Muscle of leg (tissue), 11 donors: ENCODE data around the gene CECR2. TPM values are rescaled to one million over a fixed set of nuclear protein-coding genes. Genes with fewer than 3 reads are reported as not detected.

Source experiments
- DNase-seq: peaks from one replicate; pipeline ENCODE4 v3.0.0; 2013
- H3K27ac ChIP-seq: one replicate; pipeline ENCODE4 v1.5.1; 2013; ENCODE audit warnings: mild to moderate bottlenecking, low read length, control low read depth
- H3K27me3 ChIP-seq: one replicate; pipeline ENCODE4 v1.6.1; 2013; ENCODE audit warnings: low read length; ENCODE audit not compliant: control insufficient read depth, insufficient read depth
- H3K36me3 ChIP-seq: one replicate; pipeline ENCODE4 v1.6.1; 2013; ENCODE audit warnings: low read length; ENCODE audit not compliant: control insufficient read depth, insufficient read depth
- H3K4me1 ChIP-seq: one replicate; pipeline ENCODE4 v1.6.1; 2013; ENCODE audit warnings: low read length; ENCODE audit not compliant: control insufficient read depth, insufficient read depth
- H3K4me3 ChIP-seq: one replicate; pipeline ENCODE4 v1.5.1; 2013; ENCODE audit warnings: low read length, control low read depth
- H3K9me3 ChIP-seq: replicated peaks from 2 replicates; pipeline ENCODE4 v1.6.1; 2013; ENCODE audit warnings: low read depth, low read length; ENCODE audit not compliant: control insufficient read depth
- WGBS: methylation state at CpG from one replicate; pipeline ENCODE4 v1.1.5; 2013; ENCODE audit warnings: missing lambda C conversion rate; ENCODE audit not compliant: insufficient coverage; 5-methylcytosine and 5-hydroxymethylcytosine counted together
- polyA plus RNA-seq, 8 donors: library from polyadenylated mRNA; unstranded; fragments of 120-200 nt; gene quantifications; one replicate each; pipeline versions ENCODE4 v1.2.1 to v1.2.3, GENCODE V29; 2013; ENCODE audit warnings: inconsistent platforms in 1 of 8, low replicate concordance in 1 of 8; ENCODE audit not compliant: insufficient read length in 8 of 8, insufficient read depth in 1 of 8
- total RNA-seq: library from RNA; stranded (reverse); fragments of 120-200 nt; gene quantifications from one replicate; pipeline ENCODE4 v1.2.4, GENCODE V29; 2013

The CECR2 gene
- total and polyA plus RNA-seq, 9 donors: 10.3 to 26.8 (median 15.8) TPM

GRCh38 chr22:17475318-17476230 is 106.3 kb downstream of the CECR2 start:
- peaks cover 6% of the 10 kb centered on the region for H3K36me3 ChIP-seq
- H3K27ac ChIP-seq: no peak overlapping the region
- 88% methylated on average over 7 of the region's 12 CpGs for WGBS
- H3K27me3 ChIP-seq: no peaks in the 10 kb centered on the region
- DNase-seq: no peak
- no peaks in the 10 kb centered on the region for H3K9me3 ChIP-seq
- H3K4me1 ChIP-seq: peaks cover 13% of the 10 kb centered on the region
- H3K4me3 ChIP-seq: no peak overlapping the region

GRCh38 chr22:17476838-17477237 is 107.6 kb downstream of the CECR2 start:
- no CpG with 5 or more reads among the region's 5 CpGs for WGBS
- H3K9me3 ChIP-seq: no peaks in the 10 kb centered on the region

DNA sequence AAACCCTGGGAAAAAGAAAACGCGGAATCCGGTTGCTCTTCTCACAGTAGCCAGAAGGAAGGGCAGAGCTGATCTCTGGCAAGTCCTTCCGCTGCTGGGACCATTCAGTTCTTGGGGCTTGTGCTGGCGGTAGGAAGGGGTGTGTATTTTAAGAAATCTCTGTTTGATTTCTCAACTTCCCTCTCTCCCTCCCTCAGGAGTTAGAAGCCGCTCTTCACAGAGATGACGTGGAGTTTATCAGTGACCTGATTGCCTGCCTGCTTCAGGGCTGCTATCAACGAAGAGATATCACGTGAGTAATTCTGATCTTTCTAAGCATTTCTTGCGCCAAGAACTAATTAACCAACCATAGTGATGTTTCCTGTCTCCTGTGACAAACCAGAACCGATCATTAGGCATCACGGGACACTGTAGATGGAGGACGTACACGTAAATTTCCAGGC is 108.2 kb downstream of the CECR2 start:
- no peak overlapping the region for H3K4me3 ChIP-seq
- DNase-seq: no peak
- H3K9me3 ChIP-seq: no peaks in the 10 kb centered on the region
- no peaks in the 10 kb centered on the region for H3K27me3 ChIP-seq
- WGBS: 57% methylated on average over 6 of the region's 14 CpGs
- H3K27ac ChIP-seq: no peak overlapping the region
- peaks cover 6% of the 10 kb centered on the region for H3K36me3 ChIP-seq
- H3K4me1 ChIP-seq: peaks cover 6% of the 10 kb centered on the region

More at GRCh38 chr22:17476838-17477237, 107.6 kb downstream of the CECR2 start:
- Histone ChIP-seq H3K4me1 (peaks cover 8% of the 10 kb centered on the region), H3K27me3 (no peaks in the 10 kb centered on the region), H3K4me3 (no peak overlapping the region), H3K36me3 (peaks cover 6% of the 10 kb centered on the region), H3K27ac (no peak overlapping the region)
- DNase-seq: no peak

GRCh38 chr22:17479135-17479534 is 109.9 kb downstream of the CECR2 start:
- Histone ChIP-seq H3K4me3 (no peak overlapping the region), H3K27me3 (no peaks in the 10 kb centered on the region), H3K9me3 (no peaks in the 10 kb centered on the region), H3K36me3 (peaks cover 6% of the 10 kb centered on the region), H3K4me1 (peaks cover 2% of the 10 kb centered on the region), H3K27ac (no peak overlapping the region)
- DNase-seq: no peak
- no CpG with 5 or more reads among the region's 2 CpGs for WGBS

DNA sequence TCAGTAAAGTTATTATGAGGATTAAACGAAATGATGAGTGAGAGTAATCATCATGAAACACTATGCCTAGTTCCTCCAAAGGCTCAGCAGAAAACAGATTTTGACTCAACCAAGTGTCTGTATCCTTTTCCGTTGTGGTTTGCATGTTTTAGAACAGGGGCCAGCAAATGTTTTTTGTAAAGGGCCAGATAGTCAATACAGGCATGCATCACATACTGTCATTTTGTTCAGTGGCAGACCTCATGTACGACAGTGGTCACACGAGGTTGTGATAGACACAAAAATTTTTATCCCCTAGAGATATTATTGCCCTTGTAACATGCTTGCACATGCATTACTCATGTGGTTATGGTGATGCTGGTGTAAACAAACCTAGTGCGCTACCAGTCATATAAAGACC is 112.2 kb downstream of the CECR2 start:
- Histone ChIP-seq H3K27ac (no peak overlapping the region), H3K36me3 (peaks cover 6% of the 10 kb centered on the region), H3K4me3 (no peak overlapping the region), H3K4me1 (peaks cover 3% of the 10 kb centered on the region), H3K27me3 (no peaks in the 10 kb centered on the region), H3K9me3 (no peaks in the 10 kb centered on the region)
- WGBS: no CpG with 5 or more reads among the region's 5 CpGs
- DNase-seq: no peak

- no peak overlapping the region for H3K4me3 ChIP-seq
- no peaks in the 10 kb centered on the region for H3K36me3 ChIP-seq
- no peak for DNase-seq
- H3K27me3 ChIP-seq: no peaks in the 10 kb centered on the region
- H3K4me1 ChIP-seq: peaks cover 3% of the 10 kb centered on the region
- H3K27ac ChIP-seq: no peak overlapping the region
- no peaks in the 10 kb centered on the region for H3K9me3 ChIP-seq
- WGBS: 71% methylated on average over 2 of the region's 2 CpGs
Measured at GRCh38 chr22:17483688-17484372, 114.6 kb downstream of the CECR2 start.

- 74% methylated on average over 9 of the region's 12 CpGs for WGBS
- H3K27ac ChIP-seq: no peak overlapping the region
Measured at GRCh38 chr22:17484608-17485007, 115.3 kb downstream of the CECR2 start.

GRCh38 chr22:17486313-17486712 is 117.1 kb downstream of the CECR2 start:
- no peak for DNase-seq
- no peak overlapping the region for H3K4me3 ChIP-seq
- H3K4me1 ChIP-seq: peaks cover 6% of the 10 kb centered on the region
- no peaks in the 10 kb centered on the region for H3K36me3 ChIP-seq
- no peaks in the 10 kb centered on the region for H3K27me3 ChIP-seq
- H3K9me3 ChIP-seq: no peaks in the 10 kb centered on the region
- WGBS: 60% methylated on average over 10 of the region's 10 CpGs
- no peak overlapping the region for H3K27ac ChIP-seq

More at GRCh38 chr22:17484608-17485007, 115.3 kb downstream of the CECR2 start:
- H3K27me3 ChIP-seq: no peaks in the 10 kb centered on the region
- H3K4me1 ChIP-seq: peaks cover 3% of the 10 kb centered on the region
- H3K4me3 ChIP-seq: no peak overlapping the region
- DNase-seq: no peak
- H3K36me3 ChIP-seq: no peaks in the 10 kb centered on the region
- H3K9me3 ChIP-seq: no peaks in the 10 kb centered on the region

GRCh38 chr22:17486719-17487118 is 117.5 kb downstream of the CECR2 start:
- WGBS: 91% methylated on average over 4 of the region's 10 CpGs
- no peaks in the 10 kb centered on the region for H3K27me3 ChIP-seq

DNA sequence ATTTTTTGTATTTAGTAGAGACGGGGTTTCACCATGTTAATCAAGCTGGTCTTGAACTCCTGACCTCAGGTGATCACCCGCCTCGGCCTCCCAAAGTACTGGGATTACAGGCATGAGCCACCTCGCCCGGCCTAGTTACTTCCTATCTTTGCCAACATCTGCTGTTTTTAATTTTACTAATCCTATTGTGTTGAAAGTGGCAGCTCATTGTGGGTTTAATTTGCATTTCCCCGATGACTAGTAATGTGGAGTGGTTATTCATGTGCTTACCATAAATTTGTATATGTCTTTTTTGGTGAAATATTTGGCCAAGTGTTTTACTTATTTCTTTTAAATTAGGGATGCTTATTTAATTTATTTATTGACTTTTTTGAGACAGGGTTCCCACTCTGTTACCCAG is 119.8 kb downstream of the CECR2 start:
- H3K4me3 ChIP-seq: no peak overlapping the region
- no CpG with 5 or more reads among the region's 6 CpGs for WGBS
- H3K36me3 ChIP-seq: no peaks in the 10 kb centered on the region
- no peak overlapping the region for H3K27ac ChIP-seq
- no peak for DNase-seq
- no peaks in the 10 kb centered on the region for H3K9me3 ChIP-seq
- H3K4me1 ChIP-seq: peaks cover 5% of the 10 kb centered on the region
- H3K27me3 ChIP-seq: no peaks in the 10 kb centered on the region

More at GRCh38 chr22:17486719-17487118, 117.5 kb downstream of the CECR2 start:
- Histone ChIP-seq H3K4me3 (no peak overlapping the region), H3K27ac (no peak overlapping the region), H3K4me1 (peaks cover 6% of the 10 kb centered on the region), H3K9me3 (no peaks in the 10 kb centered on the region), H3K36me3 (no peaks in the 10 kb centered on the region)
- no peak for DNase-seq
